HG03064 (cell line): ENCODE measurements around the gene KCNJ1.

Experiments used
- ATAC-seq: cut with Tn5 transposase; IDR thresholded peaks from one replicate; pipeline ENCODE4 v1.9.1; 2021; ENCODE audit warnings: low read depth; ENCODE audit not compliant: unreplicated experiment

KCNJ1 gene

GRCh38 chr11:128854841-128855240 is 12.3 kb downstream of the KCNJ1 start:
- ATAC-seq: no peak

GRCh38 chr11:128853559-128853958 is 13.5 kb downstream of the KCNJ1 start:
- ATAC-seq: no peak

GRCh38 chr11:128852327-128853023 is 14.6 kb downstream of the KCNJ1 start:
- no peak for ATAC-seq

- ATAC-seq: peak; percentile 87
Measured at GRCh38 chr11:128848815-128849455, 18.2 kb downstream of the KCNJ1 start.

GRCh38 chr11:128846985-128847384 is 20.1 kb downstream of the KCNJ1 start:
- ATAC-seq: no peak

- ATAC-seq: no peak
Measured at GRCh38 chr11:128845334-128845780, 21.7 kb downstream of the KCNJ1 start.

GRCh38 chr11:128843198-128843785 is 23.8 kb downstream of the KCNJ1 start:
- no peak for ATAC-seq

- no peak for ATAC-seq
Measured at GRCh38 chr11:128841461-128842072, 25.5 kb downstream of the KCNJ1 start.

- no peak for ATAC-seq
Measured at GRCh38 chr11:128840783-128841182, 26.3 kb downstream of the KCNJ1 start.

- no peak for ATAC-seq
Measured at GRCh38 chr11:128840137-128840536, 27.0 kb downstream of the KCNJ1 start.

GRCh38 chr11:128839081-128839480 is 28.0 kb downstream of the KCNJ1 start:
- ATAC-seq: no peak

- ATAC-seq: no peak
Measured at GRCh38 chr11:128837627-128838026, 29.5 kb downstream of the KCNJ1 start.

GRCh38 chr11:128835741-128836430 is 31.2 kb downstream of the KCNJ1 start:
- ATAC-seq: no peak

GRCh38 chr11:128834157-128834556 is 32.9 kb downstream of the KCNJ1 start:
- ATAC-seq: no peak

- no peak for ATAC-seq
Measured at GRCh38 chr11:128832121-128832497, 35.0 kb downstream of the KCNJ1 start.

- ATAC-seq: peak; percentile 82
Measured at GRCh38 chr11:128831174-128832120, 35.6 kb downstream of the KCNJ1 start.

GRCh38 chr11:128830290-128831173 is 36.6 kb downstream of the KCNJ1 start:
- peak; percentile 25 for ATAC-seq

- no peak for ATAC-seq
Measured at GRCh38 chr11:128828350-128828749, 38.7 kb downstream of the KCNJ1 start.
